CD4-positive, alpha-beta T cell treated with Interleukin-17A for 1 hour (primary cell): ENCODE results near the gene BUB1B.
A peak's percentile ranks its signal among the peaks of the same experiment; 100 is the strongest.

ENCODE experiments used
- DNase-seq: peaks from one replicate; pipeline ENCODE4 v3.0.0-alpha.2; 2020

The BUB1B gene

GRCh38 chr15:40192942-40193341 lies 32.1 kb downstream of the BUB1B start:
- no peak for DNase-seq

DNA sequence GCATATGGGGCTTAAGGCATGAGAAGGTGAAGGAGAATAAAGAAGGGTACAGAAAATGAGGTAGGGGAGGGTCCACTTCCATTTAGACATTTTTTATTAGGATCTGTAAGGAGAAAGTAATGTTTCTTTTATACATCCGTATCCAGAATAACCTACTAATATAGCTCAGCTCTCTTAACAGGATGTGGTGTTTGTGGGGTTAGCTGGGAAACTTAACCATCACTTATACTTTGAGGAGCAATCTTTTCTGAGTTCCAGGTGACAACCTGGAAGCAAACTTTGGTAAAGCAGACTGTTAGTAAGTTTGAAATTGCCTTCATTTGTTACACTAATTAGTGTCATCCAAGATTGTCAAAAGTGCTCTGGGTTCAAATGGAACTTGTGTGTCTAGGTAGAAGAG lies 36.6 kb downstream of the BUB1B start:
- DNase-seq, result peak; percentile 30

DNA sequence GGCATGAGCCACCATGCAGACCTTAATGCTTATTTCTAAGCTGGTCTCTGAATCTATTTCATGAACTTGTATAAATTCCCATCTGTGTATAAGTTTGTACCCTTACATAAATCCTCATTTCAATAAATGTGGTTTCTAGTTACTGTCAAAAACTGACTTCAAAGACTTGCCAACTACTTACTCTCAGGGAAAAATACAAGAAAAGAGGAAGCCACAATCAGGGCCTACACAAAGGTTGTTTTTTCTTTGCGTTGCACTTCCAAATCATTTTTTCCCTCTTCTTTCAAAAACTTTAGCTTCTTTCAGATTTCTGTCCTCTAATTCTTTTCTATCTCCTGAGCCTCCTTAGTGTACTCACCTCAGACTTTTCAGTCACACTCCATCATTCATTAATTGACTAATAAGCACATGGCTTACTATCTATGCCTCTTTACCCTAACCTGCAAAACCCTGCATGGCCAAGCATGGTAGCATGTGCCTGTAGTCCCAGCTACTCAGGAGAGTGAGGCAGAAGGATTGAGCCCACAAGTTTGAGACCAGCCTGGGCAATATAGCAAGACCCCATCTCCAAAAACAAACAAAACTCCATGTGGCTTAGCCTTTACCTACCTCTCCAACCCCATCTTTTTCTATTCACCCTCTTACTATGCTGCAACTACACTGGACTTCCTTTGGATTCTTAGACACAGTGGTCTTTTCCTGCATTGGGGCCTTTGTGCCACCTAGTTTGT lies 37.7 kb downstream of the BUB1B start:
- no peak for DNase-seq

GRCh38 chr15:40204100-40204499 lies 43.2 kb downstream of the BUB1B start:
- no peak for DNase-seq

DNA sequence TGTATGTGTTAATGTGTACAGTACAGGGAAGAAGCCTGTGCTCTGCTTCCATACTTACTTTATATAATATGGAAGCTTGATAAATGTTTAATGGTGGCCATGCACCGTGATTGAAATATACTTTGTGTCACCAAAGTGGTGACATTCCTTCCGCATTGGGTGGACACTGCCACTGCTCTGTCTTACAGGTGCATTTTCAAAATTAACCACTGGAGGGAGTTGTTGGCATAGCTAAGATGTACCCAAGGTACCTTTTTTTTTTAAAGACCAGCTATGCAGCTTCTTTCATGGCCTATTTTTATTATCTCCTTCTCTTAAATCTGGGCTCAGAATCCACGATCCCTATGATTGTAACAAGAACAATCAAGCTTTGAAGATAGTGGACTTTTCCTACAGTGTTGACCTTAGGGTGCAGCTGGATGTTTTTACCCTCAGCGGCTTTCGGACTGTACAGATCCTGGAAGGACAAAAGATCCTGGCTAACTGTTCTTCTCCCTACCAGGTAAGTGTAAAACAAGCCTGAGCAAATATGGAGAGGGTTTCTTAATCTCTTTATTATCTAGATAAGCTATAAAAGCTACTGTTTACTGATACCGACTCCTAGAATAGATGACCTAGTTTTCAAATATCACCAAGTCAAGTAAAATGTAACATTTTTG lies 56.4 kb downstream of the BUB1B start:
- peak; percentile 85 for DNase-seq

DNA sequence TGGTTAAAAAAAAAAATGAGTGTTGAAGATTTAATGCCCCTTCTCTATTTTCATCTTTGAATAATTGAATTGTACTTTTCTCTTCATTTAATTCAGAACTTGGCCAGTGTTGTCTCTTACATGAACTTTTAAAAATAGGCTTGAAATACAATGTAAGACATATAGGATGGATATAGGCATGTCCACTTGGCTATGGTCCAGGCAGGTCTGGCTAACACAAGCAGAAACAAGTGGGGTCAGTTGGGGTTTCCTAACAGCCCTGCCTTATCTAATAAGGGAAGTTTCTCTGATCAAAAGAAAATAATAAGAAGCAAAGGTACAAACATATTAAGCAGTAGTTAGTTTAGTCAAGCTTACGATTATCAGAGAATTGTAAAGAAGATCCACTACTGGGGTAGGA lies 58.9 kb downstream of the BUB1B start:
- DNase-seq, result no peak

- DNase-seq, result no peak
These were observed 61.3 kb downstream of the BUB1B start for GRCh38 chr15:40222131-40222530.

GRCh38 chr15:40226736-40227135 lies 65.9 kb downstream of the BUB1B start:
- no peak for DNase-seq

DNA sequence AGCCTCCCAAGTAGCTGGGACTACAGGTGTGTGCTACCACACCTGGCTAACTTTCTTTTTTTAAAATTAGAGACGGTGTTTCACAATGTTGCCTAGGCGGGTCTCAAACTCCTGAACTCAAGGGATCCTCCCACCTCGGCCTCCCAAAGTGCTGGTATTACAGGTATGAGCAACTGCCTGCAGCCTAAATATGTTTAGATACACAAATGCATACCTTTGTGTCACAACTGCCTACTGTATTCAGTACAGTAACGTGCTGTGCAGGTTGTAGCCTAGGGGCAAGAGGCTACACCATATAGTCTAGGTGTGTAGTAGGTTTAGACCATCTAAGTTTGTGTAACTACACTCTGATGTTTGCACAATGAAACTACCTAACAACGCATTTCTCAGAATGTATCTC lies 68.4 kb downstream of the BUB1B start:
- no peak for DNase-seq

DNA sequence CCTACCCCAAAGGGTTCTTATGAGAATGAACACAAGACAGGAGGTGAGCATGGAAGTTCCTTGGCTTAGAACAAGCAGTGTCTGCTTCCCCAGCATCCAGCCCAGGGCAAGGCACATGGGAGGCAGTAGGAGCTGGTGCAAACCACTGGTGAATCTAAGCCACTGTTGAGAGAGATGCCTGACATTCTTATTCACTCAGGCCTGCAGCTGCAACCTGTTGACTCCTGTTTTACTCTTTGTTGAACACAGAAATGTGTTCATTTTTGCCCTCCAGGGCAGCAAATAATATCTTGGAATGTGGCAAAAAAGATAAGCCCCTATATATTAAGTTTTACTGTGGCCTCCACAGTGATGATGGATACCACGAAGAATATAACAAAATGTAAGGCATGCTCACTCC lies 69.1 kb downstream of the BUB1B start:
- DNase-seq, result no peak

DNA sequence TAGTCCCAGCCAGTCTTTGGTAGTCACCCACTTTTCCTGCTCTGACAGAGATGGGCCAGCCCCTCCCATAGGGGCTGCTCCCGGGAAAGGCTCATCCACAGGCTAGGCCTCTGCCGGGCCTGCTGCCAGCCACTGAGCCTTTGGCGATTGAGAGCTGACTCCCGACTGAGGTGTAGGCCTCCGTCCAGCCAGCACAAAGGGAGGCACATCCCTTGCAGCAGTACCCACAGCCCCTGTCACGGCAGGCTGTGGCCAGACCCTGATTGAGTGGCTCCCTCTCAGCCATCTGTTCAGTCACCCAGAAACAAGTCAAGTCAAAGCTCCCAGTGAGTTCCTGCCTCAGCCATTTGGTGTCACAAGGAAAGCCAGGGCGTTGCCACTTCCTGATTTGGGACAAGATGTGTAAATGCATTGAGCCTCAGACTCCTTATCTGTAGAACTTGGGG lies 71.8 kb downstream of the BUB1B start:
- no peak for DNase-seq

DNA sequence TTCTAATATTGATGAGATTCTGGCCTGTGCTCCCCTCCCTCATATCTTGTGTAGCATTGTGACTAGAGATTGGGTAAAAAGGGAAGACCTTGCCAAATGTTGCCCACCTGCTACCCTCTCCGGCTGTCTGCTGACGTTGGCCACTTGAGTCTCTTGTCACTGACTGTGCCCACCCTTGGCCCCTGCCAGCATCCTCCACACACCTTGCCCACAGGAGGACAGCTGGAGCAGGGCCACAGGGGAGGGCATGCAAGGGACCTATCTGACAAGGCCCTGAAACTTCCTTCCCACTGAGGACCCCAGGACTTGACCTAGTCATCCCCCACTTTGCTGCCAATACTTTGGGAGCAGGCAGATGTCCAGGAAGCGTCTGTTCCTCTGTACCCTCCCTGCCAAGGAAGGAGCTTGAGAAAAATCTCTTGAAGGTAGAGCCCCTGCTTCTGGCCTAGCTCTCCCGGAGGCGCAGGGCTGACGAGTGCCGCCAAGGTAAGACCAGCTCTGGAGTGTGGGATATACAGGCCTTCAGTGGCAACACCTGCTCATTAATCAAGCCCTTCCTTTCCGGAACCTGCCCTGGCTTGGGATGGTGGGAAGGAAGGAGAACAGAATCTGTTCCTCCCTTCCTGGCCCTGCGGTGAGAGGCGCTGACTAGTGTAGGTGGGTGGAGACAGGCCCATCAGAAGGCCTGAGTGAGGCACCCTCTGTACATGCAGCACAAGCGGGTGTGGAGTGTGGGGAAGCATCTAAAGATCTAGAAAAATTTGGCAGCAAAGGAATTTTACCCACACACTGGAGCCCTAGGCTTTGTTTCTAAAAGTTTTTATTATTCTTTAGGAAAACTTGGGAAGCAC lies 73.1 kb downstream of the BUB1B start:
- no peak for DNase-seq

DNA sequence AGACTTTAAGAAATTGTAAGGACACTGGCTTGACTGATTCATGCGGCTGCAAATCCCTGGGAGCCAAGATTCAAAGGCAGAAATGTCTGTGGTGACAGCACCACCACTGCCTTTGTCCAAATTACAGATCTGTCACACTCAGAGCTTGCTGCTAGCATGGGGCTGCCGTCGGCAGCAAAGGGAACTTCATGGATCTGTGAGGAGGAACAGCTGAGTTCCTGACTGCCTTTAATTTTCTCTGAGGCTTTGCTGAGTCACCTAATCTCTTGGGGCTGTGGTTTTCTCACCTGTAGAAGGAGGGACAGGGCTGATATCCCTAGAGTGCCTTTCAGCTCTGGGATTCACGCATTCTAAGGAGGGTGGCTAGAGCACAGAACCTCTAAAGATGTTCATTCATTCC lies 73.9 kb downstream of the BUB1B start:
- no peak for DNase-seq

GRCh38 chr15:40235201-40235885 lies 74.5 kb downstream of the BUB1B start:
- no peak for DNase-seq

- DNase-seq, result peak; percentile 25
These were observed 77.9 kb downstream of the BUB1B start, which contains the start of gene PAK6 for GRCh38 chr15:40238532-40239403. TSS of gene PAK6 (plus strand) at chr15:40239063. CDS start at chr15:40264786, 25,723 bp downstream.

DNA sequence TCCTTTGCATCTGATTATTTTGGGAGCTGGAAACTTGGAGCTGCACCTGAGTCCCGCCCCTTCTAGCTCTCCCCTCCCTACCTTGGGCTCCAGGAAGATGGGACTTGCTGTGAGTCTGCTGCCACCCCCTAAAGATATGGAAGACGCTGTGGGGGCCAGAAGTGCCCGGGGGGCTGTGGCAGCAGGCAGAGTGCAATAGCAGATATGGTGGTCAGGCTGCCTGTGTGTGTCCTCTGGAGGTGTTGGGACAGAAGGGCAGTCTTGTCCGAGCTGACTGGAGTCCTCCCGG lies 78.5 kb downstream of the BUB1B start:
- DNase-seq, result no peak

GRCh38 chr15:40239693-40240618 lies 79.1 kb downstream of the BUB1B start:
- DNase-seq, result no peak

DNA sequence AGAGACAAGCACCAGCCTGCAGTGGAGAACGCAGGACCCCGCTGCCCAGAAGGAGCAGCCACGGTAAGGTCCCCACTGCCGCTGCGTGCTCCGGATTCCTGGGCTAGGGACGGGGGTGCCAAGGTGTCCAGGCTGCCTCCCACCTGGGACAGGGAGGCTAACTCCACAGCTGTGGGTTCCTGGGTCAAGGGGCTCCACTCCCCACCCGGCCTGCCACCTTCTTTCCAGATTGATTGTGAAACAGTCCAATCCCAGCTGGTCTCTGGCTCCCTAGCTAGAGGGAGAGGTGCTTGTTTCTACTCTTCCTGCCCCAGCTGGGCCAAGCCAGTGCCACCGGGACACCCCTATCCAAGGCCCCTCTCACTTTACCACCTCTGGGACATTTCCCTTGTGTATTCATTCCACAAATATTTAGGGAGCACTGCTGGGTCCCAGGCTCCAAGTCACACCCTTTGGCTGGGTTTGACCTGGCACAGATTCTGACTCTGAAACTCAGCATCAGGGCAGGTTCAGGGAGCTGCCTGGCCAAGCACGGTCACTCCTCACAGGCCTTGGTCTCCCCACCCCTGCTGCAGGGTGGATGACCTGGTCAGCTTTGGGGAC lies 79.9 kb downstream of the BUB1B start:
- no peak for DNase-seq

DNA sequence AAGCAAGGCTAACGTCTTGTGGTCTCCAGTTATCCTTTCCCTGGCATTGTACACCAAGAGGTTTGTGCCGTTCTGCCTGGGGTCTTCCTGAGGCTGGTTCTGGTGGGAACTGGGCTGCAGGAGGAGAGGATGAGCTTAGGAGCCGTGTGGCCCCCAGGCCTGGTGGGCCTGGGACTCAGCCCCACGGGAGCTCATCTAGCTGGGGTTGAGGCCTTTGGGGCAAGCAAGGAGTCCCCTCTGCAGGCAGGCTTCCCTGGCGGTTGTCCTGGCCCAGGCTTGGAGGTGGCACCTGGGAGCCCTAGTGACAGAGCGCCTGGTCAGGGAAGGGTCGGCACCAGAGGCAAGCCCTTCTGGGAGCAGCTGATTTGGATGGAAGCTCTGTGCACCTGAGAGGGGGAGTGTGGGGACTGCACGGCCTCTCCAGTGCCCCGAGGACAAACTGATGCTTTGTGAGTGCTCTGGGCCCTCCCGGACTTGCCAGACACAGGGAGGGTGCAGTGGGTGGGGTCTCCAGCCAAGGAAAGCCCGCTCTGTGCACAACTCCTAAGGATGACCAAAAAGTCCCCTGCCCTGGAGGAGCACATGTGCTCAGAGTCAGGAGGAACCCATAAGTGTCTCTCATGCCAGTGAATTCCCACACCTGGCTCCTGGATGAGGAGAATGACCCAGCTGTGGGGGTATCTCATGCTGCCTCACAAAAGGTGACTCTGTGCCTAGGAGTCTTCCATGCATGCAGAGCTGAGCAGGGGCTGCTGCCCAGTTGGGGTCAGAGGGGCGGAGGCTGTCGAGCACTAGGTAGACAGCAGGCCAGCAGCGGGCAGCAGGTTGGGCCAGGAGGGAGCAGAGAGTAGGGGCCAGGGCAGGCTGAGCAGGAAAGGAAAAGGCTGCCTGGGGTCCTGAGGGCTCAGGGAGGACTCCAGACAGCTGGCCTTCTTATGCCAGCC lies 80.7 kb downstream of the BUB1B start:
- DNase-seq, result no peak
